Ovary (tissue), 3 donors: ENCODE data around the gene FGFRL1.

ENCODE experiments used
- EP300 ChIP-seq: sonication (generic); formaldehyde crosslinking; IDR thresholded peaks from one replicate; pipeline ENCODE4 v1.6.1; 2017; ENCODE audit warnings: antibody characterized with exemption
- POLR2A ChIP-seq: fragments of 450-650 bp; IDR thresholded peaks from one replicate; pipeline ENCODE4 v1.6.1; 2017; ENCODE audit warnings: antibody characterized with exemption, mild to moderate bottlenecking, moderate library complexity
- TF ChIP-seq, protein P1 (sequence below), 3 donors: fragments of 450-650 bp in 2 of 3; fragments of 200-600 bp in 1 of 3; IDR thresholded peaks; one replicate each; pipeline versions ENCODE4 v1.5.1 to v1.8.0; 2016 to 2022; ENCODE audit warnings: antibody characterized with exemption in 3 of 3, mild to moderate bottlenecking in 1 of 3
- donor health status: DM: no; HTN: no; CAD: no.

DNA sequence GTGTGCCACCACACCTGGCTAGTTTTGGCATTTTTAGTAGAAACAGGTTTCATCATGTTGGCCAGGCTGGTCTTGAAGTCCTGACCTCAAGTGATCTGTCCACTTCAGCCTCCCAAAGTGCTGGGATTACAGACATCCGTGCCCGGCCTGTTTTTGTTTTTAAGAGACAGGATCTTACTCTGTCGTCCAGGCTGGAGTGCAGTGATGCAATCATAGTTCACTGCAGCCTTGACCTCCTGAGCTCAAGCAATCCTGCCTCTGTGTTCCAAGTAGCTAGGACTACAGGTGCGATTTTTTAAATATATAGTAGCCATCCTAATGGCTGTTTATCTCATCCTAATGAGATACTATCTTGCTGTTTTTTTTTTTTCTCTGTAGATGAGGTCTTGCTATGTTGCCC, 54.3 kb downstream of the FGFRL1 start:
- TF ChIP-seq, protein P1, sequence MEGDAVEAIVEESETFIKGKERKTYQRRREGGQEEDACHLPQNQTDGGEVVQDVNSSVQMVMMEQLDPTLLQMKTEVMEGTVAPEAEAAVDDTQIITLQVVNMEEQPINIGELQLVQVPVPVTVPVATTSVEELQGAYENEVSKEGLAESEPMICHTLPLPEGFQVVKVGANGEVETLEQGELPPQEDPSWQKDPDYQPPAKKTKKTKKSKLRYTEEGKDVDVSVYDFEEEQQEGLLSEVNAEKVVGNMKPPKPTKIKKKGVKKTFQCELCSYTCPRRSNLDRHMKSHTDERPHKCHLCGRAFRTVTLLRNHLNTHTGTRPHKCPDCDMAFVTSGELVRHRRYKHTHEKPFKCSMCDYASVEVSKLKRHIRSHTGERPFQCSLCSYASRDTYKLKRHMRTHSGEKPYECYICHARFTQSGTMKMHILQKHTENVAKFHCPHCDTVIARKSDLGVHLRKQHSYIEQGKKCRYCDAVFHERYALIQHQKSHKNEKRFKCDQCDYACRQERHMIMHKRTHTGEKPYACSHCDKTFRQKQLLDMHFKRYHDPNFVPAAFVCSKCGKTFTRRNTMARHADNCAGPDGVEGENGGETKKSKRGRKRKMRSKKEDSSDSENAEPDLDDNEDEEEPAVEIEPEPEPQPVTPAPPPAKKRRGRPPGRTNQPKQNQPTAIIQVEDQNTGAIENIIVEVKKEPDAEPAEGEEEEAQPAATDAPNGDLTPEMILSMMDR (IDR thresholded peaks at IDR 0.05), result no peak
- TF ChIP-seq POLR2A, result no peak
- no peak for TF ChIP-seq EP300
